Measurements from ENCODE around the gene CABLES2. TPM values are rescaled to one million over a fixed set of nuclear protein-coding genes. Genes with fewer than 3 reads are reported as not detected.

Gene CABLES2
- total RNA-seq, 6 experiments from 2014 or later: 1.4 to 2.9 (median 2.5) TPM

DNA sequence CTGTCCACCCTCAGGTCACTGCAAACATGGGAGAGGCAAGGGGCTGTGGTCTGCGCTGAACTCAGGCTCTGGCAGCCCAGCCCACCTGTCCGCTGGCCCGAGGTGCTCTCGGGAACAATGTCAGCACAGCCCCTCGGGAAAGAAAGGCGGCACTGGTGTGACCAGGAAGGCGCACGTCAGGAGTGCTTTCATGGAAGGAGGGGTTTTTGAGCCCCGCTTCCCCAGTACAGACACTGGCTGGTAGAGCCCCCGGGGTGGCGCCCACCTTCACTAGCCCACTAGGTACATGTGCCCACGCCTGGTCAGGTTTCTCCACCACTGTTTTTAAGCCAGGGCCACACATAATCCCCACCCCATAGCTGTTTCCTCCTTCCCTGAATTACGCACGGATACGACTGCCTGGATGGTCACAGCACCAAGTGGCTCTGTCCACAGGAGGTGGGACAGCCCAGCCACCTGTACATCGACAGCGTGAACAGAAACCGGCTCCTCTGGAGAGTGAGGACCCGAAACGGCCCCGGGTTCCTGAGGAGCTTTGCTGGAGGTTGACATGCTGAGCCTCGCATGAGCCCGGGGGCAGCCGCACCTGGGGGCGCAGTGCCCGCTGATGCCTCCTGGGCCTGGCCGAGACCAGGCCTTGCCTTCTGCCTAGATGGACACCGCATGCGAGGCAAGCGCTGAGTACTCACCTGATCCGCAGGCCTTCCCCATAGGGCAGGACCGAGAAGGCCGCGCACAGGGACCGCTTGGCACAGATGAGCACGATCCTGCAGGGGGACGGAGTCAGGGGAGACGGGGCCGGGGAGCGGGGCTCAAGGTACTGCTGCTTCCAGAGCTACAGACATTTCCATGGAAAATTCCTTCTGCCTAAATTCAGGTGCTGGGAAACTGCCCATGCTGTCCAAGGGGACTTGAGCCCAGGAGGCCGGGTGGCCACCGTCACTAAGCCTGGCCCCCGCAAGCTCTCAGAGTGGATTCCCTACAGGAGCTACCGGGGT is 12.5 kb downstream of the CABLES2 start:
- Histone ChIP-seq H3K4me1 (peaks cover 0 to 16% (median 0%) of the 10 kb centered on the region in 4 donors), H3K27ac (no peak overlapping the region), H3K36me3 (no peaks in the 10 kb centered on the region), H3K27me3 (no peaks in the 10 kb centered on the region), H3K4me3 (no peak overlapping the region), H3K9me3 (no peaks in the 10 kb centered on the region)
- ATAC-seq (no peak), DNase-seq (no peak)
- TF ChIP-seq POLR2A (IDR thresholded peaks at IDR 0.05): no peak
- TF ChIP-seq, protein P1, sequence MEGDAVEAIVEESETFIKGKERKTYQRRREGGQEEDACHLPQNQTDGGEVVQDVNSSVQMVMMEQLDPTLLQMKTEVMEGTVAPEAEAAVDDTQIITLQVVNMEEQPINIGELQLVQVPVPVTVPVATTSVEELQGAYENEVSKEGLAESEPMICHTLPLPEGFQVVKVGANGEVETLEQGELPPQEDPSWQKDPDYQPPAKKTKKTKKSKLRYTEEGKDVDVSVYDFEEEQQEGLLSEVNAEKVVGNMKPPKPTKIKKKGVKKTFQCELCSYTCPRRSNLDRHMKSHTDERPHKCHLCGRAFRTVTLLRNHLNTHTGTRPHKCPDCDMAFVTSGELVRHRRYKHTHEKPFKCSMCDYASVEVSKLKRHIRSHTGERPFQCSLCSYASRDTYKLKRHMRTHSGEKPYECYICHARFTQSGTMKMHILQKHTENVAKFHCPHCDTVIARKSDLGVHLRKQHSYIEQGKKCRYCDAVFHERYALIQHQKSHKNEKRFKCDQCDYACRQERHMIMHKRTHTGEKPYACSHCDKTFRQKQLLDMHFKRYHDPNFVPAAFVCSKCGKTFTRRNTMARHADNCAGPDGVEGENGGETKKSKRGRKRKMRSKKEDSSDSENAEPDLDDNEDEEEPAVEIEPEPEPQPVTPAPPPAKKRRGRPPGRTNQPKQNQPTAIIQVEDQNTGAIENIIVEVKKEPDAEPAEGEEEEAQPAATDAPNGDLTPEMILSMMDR (IDR thresholded peaks at IDR 0.05): no peak
- WGBS (ENCODE audit: insufficient coverage, low coverage, low lambda C conversion rate, missing lambda C conversion rate): 80% methylated on average over 3 of the region's 44 CpGs
- intact Hi-C loops (cut with DNase I): no loop called here

GRCh38 chr20:62393830-62394229 is 13.3 kb downstream of the CABLES2 start:
- ATAC-seq: no peak
- WGBS (ENCODE audit: insufficient coverage, low coverage, low lambda C conversion rate, missing lambda C conversion rate): no CpG with 5 or more reads among the region's 24 CpGs
- no peak for TF ChIP-seq POLR2A (IDR thresholded peaks at IDR 0.05)
- TF ChIP-seq, protein P1 (IDR thresholded peaks at IDR 0.05): no peak

GRCh38 chr20:62393335-62393665 is 13.8 kb downstream of the CABLES2 start:
- TF ChIP-seq POLR2A (IDR thresholded peaks at IDR 0.05): no peak
- TF ChIP-seq, protein P1 (IDR thresholded peaks at IDR 0.05): no peak
- WGBS (ENCODE audit: insufficient coverage, low coverage, low lambda C conversion rate, missing lambda C conversion rate): no CpG with 5 or more reads among the region's 12 CpGs
- Histone ChIP-seq H3K4me1 (peaks cover 0 to 17% (median 0%) of the 10 kb centered on the region in 4 donors), H3K9me3 (no peaks in the 10 kb centered on the region), H3K27ac (no peak overlapping the region), H3K27me3 (no peaks in the 10 kb centered on the region), H3K36me3 (peaks cover 0 to 8% (median 0%) of the 10 kb centered on the region in 4 donors), H3K4me3 (no peak overlapping the region)
- DNase-seq (no peak), ATAC-seq (no peak)
- intact Hi-C loops (cut with DNase I): no loop called here

More at GRCh38 chr20:62393830-62394229, 13.3 kb downstream of the CABLES2 start:
- no peaks in the 10 kb centered on the region for H3K27me3 ChIP-seq
- H3K4me1 ChIP-seq: peaks cover 0 to 16% (median 0%) of the 10 kb centered on the region in 4 donors
- no peak overlapping the region for H3K4me3 ChIP-seq
- H3K27ac ChIP-seq: no peak overlapping the region
- peaks cover 0 to 3% (median 0%) of the 10 kb centered on the region in 4 donors for H3K36me3 ChIP-seq
- DNase-seq: no peak
- no peaks in the 10 kb centered on the region for H3K9me3 ChIP-seq
- intact Hi-C loops (cut with DNase I): no loop called here

- DNase-seq: no peak
- intact Hi-C loops (cut with DNase I): no loop called here
- peaks cover 0 to 10% (median 0%) of the 10 kb centered on the region in 4 donors for H3K36me3 ChIP-seq
- no peaks in the 10 kb centered on the region for H3K9me3 ChIP-seq
- H3K27me3 ChIP-seq: no peaks in the 10 kb centered on the region
- 50% methylated on average over 1 of the region's 21 CpGs for WGBS (ENCODE audit: insufficient coverage, low coverage, low lambda C conversion rate, missing lambda C conversion rate)
- H3K27ac ChIP-seq: no peak overlapping the region
- ATAC-seq: no peak
- H3K4me1 ChIP-seq: peaks cover 0 to 22% (median 2%) of the 10 kb centered on the region in 4 donors
- TF ChIP-seq, protein P1 (IDR thresholded peaks at IDR 0.05): no peak
- no peak for TF ChIP-seq POLR2A (IDR thresholded peaks at IDR 0.05)
- H3K4me3 ChIP-seq: no peak overlapping the region
These were observed 14.3 kb downstream of the CABLES2 start for GRCh38 chr20:62392621-62393334.
